Measurements from ENCODE around the gene GLCE.
"Not testable (repeated sequence)": the region's sequence is repeated elsewhere in the genome, so short reads cannot be mapped to it uniquely, and the experiment has no call there.

Gene GLCE

DNA sequence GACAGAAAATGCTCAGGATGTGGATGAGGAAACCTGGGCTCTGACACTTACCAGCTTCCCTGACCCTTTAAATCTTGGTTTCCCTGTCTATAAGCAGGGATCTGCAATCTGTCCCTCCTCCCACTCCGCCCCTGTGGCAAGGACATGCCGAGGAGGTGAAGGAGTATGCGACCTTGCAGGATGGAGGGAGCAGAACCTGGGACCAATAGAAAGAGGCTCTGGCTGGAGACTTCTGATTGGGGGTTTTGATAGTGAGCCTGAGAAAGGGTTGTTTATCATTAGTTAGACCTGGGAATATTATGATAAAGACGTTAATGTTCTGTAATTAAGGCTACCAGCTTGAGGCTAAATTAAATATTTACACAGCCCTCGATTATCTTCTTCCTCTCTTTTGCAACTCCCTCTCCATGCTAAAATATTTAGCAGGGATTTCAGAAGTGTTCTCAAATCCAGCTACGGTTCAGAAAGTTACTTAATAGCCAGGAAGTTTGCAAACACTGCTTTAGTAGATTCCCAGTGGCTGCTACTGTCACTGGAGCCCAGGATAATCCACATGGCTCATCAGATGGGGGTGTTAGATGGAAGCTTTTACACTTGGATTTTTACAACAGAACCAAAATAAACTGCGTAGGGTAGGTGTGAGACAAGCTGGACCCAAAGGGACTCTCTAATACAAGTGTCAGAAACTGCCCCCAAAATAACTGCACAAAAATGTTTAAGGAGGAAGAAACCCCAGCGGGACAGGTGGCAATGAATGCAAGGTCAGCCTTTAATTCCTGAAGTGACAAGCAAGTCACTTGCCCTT is 129.1 kb downstream of the GLCE start:
- Histone ChIP-seq H3K27me3 (ENCODE audit: low read length) (no peaks in the 10 kb centered on the region), H4K20me1 (ENCODE audit: low read depth, low read length) (no peaks in the 10 kb centered on the region), H3K79me2 (ENCODE audit: insufficient read depth, low read length) (no peaks in the 10 kb centered on the region), H3K4me3 (ENCODE audit: insufficient read depth, low read length, poor library complexity, severe bottlenecking) (no peak overlapping the region), H3K9me2 (replicated peaks; ENCODE audit: insufficient read depth, low read length) (no peaks in the 10 kb centered on the region), H3F3A (ENCODE audit: insufficient read depth) (no peaks in the 10 kb centered on the region), H3K27ac (ENCODE audit: low read depth, low read length) (no peak overlapping the region), H3K9me3 (ENCODE audit: insufficient read depth, low read length) (no peaks in the 10 kb centered on the region), H2AFZ (ENCODE audit: low read depth, low read length, severe bottlenecking) (no peak overlapping the region), H3K36me3 (ENCODE audit: low read length) (no peaks in the 10 kb centered on the region), H3K4me2 (ENCODE audit: low read depth, low read length, poor library complexity, severe bottlenecking) (no peak overlapping the region), H3K9ac (ENCODE audit: low read length) (no peak overlapping the region)
- TF ChIP-seq, protein P1, sequence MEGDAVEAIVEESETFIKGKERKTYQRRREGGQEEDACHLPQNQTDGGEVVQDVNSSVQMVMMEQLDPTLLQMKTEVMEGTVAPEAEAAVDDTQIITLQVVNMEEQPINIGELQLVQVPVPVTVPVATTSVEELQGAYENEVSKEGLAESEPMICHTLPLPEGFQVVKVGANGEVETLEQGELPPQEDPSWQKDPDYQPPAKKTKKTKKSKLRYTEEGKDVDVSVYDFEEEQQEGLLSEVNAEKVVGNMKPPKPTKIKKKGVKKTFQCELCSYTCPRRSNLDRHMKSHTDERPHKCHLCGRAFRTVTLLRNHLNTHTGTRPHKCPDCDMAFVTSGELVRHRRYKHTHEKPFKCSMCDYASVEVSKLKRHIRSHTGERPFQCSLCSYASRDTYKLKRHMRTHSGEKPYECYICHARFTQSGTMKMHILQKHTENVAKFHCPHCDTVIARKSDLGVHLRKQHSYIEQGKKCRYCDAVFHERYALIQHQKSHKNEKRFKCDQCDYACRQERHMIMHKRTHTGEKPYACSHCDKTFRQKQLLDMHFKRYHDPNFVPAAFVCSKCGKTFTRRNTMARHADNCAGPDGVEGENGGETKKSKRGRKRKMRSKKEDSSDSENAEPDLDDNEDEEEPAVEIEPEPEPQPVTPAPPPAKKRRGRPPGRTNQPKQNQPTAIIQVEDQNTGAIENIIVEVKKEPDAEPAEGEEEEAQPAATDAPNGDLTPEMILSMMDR (IDR thresholded peaks at IDR 0.05; ENCODE audit: insufficient read depth, low read length, poor library complexity, severe bottlenecking), result no peak
- no peak for TF ChIP-seq EZH2phosphoT487 (conservative IDR thresholded peaks at IDR 0.05; ENCODE audit: low read length)

DNA sequence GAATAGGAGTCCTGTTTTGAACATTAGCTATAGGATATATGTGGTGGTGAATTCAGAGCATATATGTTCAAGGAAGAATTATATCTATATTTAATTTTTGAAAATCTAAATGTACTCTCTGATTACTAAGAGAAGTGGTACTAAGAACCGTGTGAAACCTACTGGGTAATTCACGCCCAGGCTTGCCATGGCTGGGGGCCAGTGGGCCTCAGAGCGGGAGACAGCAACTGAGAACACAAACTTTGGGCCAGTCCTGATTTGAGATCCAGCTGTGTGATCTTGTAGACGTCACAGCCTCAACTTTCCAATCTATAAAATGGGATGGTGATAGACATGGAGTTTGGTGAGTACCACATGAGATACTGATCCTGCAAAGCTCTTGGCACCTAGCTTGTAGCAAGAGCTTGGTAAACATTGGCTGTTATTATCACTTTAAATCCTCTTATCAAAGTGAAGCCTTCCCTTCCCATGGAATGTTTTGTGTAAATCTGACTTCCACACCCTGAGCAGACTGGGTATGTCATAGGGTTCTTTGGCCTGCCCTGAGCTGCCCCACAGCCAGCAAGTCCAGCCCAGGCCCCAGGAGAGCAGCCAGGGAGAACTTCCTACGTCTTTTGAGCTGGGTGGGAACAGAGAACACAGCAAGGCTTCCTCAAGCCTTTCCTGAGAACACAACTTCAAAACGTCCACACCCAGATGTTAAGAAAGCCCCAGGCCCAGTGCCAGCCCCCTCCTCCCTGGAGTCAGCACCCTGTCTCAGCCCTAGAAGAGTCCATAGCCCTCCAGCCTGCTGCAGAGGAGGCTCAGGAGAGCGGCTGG is 130.1 kb downstream of the GLCE start:
- H3K4me2 ChIP-seq (ENCODE audit: low read depth, low read length, poor library complexity, severe bottlenecking), result no peak overlapping the region
- H2AFZ ChIP-seq (ENCODE audit: low read depth, low read length, severe bottlenecking), result no peak overlapping the region
- no peak overlapping the region for H3K4me3 ChIP-seq (ENCODE audit: insufficient read depth, low read length, poor library complexity, severe bottlenecking)
- H3K27me3 ChIP-seq (ENCODE audit: low read length), result no peaks in the 10 kb centered on the region
- no peak overlapping the region for H3K9ac ChIP-seq (ENCODE audit: low read length)
- H4K20me1 ChIP-seq (ENCODE audit: low read depth, low read length), result no peaks in the 10 kb centered on the region
- H3K79me2 ChIP-seq (ENCODE audit: insufficient read depth, low read length), result no peaks in the 10 kb centered on the region
- no peaks in the 10 kb centered on the region for H3K9me2 ChIP-seq (replicated peaks; ENCODE audit: insufficient read depth, low read length)
- H3K36me3 ChIP-seq (ENCODE audit: low read length), result no peaks in the 10 kb centered on the region
- TF ChIP-seq EZH2phosphoT487 (conservative IDR thresholded peaks at IDR 0.05; ENCODE audit: low read length), result no peak
- TF ChIP-seq, protein P1 (IDR thresholded peaks at IDR 0.05; ENCODE audit: insufficient read depth, low read length, poor library complexity, severe bottlenecking), result no peak
- H3K9me3 ChIP-seq (ENCODE audit: insufficient read depth, low read length), result no peaks in the 10 kb centered on the region
- H3K27ac ChIP-seq (ENCODE audit: low read depth, low read length), result no peak overlapping the region
- H3F3A ChIP-seq (ENCODE audit: insufficient read depth), result no peaks in the 10 kb centered on the region

DNA sequence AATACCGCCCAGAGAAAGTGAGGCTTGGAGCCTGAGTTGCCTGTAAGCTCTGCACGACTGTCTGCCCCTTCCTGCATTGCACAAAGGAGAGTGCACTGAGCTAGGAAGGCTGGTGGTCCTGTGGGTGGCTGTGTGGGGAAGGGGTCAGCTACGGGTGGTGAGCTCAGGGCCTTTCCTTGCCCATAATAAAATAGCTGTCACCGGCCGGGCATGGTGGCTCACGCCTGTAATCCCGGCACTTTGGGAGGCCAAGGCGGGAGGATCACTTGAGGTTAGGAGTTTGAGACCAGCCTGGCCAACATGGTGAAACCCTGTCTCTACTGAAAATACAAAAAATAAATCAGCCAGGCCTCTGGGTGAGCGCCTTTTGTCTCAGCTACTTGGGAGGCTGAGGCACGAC is 131.2 kb downstream of the GLCE start:
- H3F3A ChIP-seq (ENCODE audit: insufficient read depth); H2AFZ ChIP-seq (ENCODE audit: low read depth, low read length, severe bottlenecking); H4K20me1 ChIP-seq (ENCODE audit: low read depth, low read length); H3K9ac ChIP-seq (ENCODE audit: low read length); H3K27ac ChIP-seq (ENCODE audit: low read depth, low read length); H3K9me3 ChIP-seq (ENCODE audit: insufficient read depth, low read length); H3K4me2 ChIP-seq (ENCODE audit: low read depth, low read length, poor library complexity, severe bottlenecking); H3K4me3 ChIP-seq (ENCODE audit: insufficient read depth, low read length, poor library complexity, severe bottlenecking); H3K27me3 ChIP-seq (ENCODE audit: low read length); H3K9me2 ChIP-seq (replicated peaks; ENCODE audit: insufficient read depth, low read length); H3K36me3 ChIP-seq (ENCODE audit: low read length); H3K79me2 ChIP-seq (ENCODE audit: insufficient read depth, low read length): not testable (repeated sequence)

Measured in SU-DHL-6 (cell line).